GM10266 (cell line): Measurements from ENCODE around the gene VIPR2.
"Not testable (repeated sequence)": the region's sequence is repeated elsewhere in the genome, so short reads cannot be mapped to it uniquely, and the experiment has no call there.

Experiments used
- DNase-seq: peaks from one replicate; pipeline ENCODE4 v3.0.0; 2012; ENCODE audit errors: extremely low spot score
- CTCF ChIP-seq: IDR thresholded peaks from 2 replicates; pipeline ENCODE4 v1.5.1; 2012; ENCODE audit warnings: mild to moderate bottlenecking, low read depth; ENCODE audit not compliant: control insufficient read depth, insufficient read depth; ENCODE audit errors: missing control alignments

The VIPR2 gene

GRCh38 chr7:159136846-159137245 lies 7.8 kb downstream of the VIPR2 start:
- no peak for DNase-seq
- TF ChIP-seq CTCF = no peak

GRCh38 chr7:159136442-159136841 lies 8.2 kb downstream of the VIPR2 start:
- TF ChIP-seq CTCF = no peak
- no peak for DNase-seq

- DNase-seq = no peak
- no peak for TF ChIP-seq CTCF
Observed at GRCh38 chr7:159136013-159136412, 8.7 kb downstream of the VIPR2 start.

- DNase-seq = not testable (repeated sequence)
Observed at GRCh38 chr7:159132670-159133443, 11.8 kb downstream of the VIPR2 start.

GRCh38 chr7:159130820-159131219 lies 13.8 kb downstream of the VIPR2 start:
- DNase-seq = no peak
- no peak for TF ChIP-seq CTCF

GRCh38 chr7:159130199-159130775 lies 14.4 kb downstream of the VIPR2 start:
- no peak for DNase-seq
- TF ChIP-seq CTCF = no peak

GRCh38 chr7:159128767-159129166 lies 15.9 kb downstream of the VIPR2 start:
- TF ChIP-seq CTCF = no peak
- DNase-seq = no peak
